Peyer's patch (tissue), 4 donors: Measurements from ENCODE around the gene GNAL.

Experiments used
- POLR2A ChIP-seq, 2 donors: fragments of 450-650 bp; IDR thresholded peaks; one replicate each; pipeline ENCODE4 v1.5.1; 2017; ENCODE audit warnings: antibody characterized with exemption in 2 of 2, mild to moderate bottlenecking in 2 of 2, moderate library complexity in 2 of 2
- TF ChIP-seq, protein P1 (sequence below), 6 experiments: fragments of 450-650 bp in 4 of 6; fragments of 200-600 bp in 2 of 6; sonication (generic) in 1 of 6; IDR thresholded peaks; one replicate each; pipeline ENCODE4 v1.5.1; 2017 to 2019; ENCODE audit warnings: antibody characterized with exemption in 6 of 6, mild to moderate bottlenecking in 3 of 6, moderate library complexity in 1 of 6

DNA sequence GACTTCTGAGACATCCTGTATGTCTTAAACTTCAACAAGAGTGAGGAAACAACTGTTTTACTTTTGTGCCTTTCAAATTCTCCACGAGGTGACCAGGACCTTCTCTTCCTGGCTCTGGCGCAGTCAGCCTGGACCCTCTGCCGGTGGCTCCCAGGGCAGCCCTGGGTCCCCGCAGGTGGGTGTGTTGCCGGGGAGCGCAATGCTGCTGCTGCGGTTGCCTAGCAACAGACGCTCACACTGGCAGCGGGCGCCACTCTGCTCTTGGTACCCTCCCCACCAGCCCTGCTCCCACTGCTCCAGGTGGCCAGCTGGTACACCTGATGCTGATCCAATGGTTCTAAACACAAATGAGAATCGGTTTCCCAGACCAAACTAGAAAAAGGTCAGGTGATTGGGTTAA, 58.7 kb downstream of the GNAL start:
- TF ChIP-seq, protein P1, sequence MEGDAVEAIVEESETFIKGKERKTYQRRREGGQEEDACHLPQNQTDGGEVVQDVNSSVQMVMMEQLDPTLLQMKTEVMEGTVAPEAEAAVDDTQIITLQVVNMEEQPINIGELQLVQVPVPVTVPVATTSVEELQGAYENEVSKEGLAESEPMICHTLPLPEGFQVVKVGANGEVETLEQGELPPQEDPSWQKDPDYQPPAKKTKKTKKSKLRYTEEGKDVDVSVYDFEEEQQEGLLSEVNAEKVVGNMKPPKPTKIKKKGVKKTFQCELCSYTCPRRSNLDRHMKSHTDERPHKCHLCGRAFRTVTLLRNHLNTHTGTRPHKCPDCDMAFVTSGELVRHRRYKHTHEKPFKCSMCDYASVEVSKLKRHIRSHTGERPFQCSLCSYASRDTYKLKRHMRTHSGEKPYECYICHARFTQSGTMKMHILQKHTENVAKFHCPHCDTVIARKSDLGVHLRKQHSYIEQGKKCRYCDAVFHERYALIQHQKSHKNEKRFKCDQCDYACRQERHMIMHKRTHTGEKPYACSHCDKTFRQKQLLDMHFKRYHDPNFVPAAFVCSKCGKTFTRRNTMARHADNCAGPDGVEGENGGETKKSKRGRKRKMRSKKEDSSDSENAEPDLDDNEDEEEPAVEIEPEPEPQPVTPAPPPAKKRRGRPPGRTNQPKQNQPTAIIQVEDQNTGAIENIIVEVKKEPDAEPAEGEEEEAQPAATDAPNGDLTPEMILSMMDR (IDR thresholded peaks at IDR 0.05): no peak
- TF ChIP-seq POLR2A (IDR thresholded peaks at IDR 0.05): no peak
